CD4-positive, alpha-beta T cell (primary cell): ENCODE measurements around the gene TEX19. TPM values are rescaled to one million over a fixed set of nuclear protein-coding genes. Genes with fewer than 3 reads are reported as not detected.
"Not testable (repeated sequence)": the region's sequence is repeated elsewhere in the genome, so short reads cannot be mapped to it uniquely, and the experiment has no call there.

Experiments used
- ATAC-seq: fragments of 200-7000 bp; cut with Tn5 transposase; one replicate; pipeline ENCODE4 v1.10.0; 2022; ENCODE audit warnings: mild to moderate bottlenecking; ENCODE audit not compliant: poor library complexity
- CTCF ChIA-PET: fragments of 350-600 bp; sonication (Branson Sonifier 250); formaldehyde crosslinking; loops from one replicate; lab custom pipeline; 2021; ENCODE audit warnings: antibody characterized with exemption, inconsistent platforms; lab: Charles Lee
- POLR2A ChIA-PET: fragments of 350-600 bp; sonication (Branson Sonifier 250); formaldehyde crosslinking; loops from one replicate; lab custom pipeline; 2021; ENCODE audit warnings: antibody characterized with exemption, inconsistent platforms; lab: Charles Lee
- DNase-seq, 14 experiments: peaks; one replicate each; pipeline ENCODE4 v3.0.0-alpha.2; 2013 to 2020; ENCODE audit warnings: mixed read lengths in 2 of 14
- H3K27ac ChIP-seq, 2 donors: one replicate each; pipeline versions ENCODE4 v1.5.1 to v1.7.0; 2013; ENCODE audit warnings: low read length in 2 of 2, low read depth in 1 of 2, mild to moderate bottlenecking in 1 of 2
- H3K27me3 ChIP-seq, 2 experiments: 1 replicate in 1 of 2; 2 replicates in 1 of 2; pipeline versions ENCODE4 v1.6.1 to v1.7.0; 2013; ENCODE audit warnings: low read length in 2 of 2, control low read depth in 1 of 2, mild to moderate bottlenecking in 1 of 2, moderate library complexity in 1 of 2; ENCODE audit not compliant: insufficient read depth in 2 of 2, control insufficient read depth in 1 of 2
- H3K36me3 ChIP-seq: one replicate; pipeline ENCODE4 v1.6.1; 2013; ENCODE audit warnings: low read length, control low read depth; ENCODE audit not compliant: insufficient read depth
- H3K4me1 ChIP-seq: one replicate; pipeline ENCODE4 v1.6.1; 2013; ENCODE audit warnings: low read length, control low read depth; ENCODE audit not compliant: insufficient read depth
- H3K4me3 ChIP-seq: one replicate; pipeline ENCODE4 v1.5.1; 2013; ENCODE audit warnings: mild to moderate bottlenecking, low read length, moderate library complexity
- H3K9me3 ChIP-seq, 2 experiments: 1 replicate in 1 of 2; 2 replicates in 1 of 2; pipeline versions ENCODE4 v1.6.1 to v1.7.0; 2013; ENCODE audit warnings: low read length in 2 of 2, mild to moderate bottlenecking in 2 of 2, control low read depth in 1 of 2, moderate library complexity in 1 of 2; ENCODE audit not compliant: control insufficient read depth in 1 of 2, insufficient read depth in 1 of 2
- H3K27ac Mint-ChIP-seq: one replicate; pipeline ENCODE4 v1.8.0; 2020; ENCODE audit warnings: mixed read lengths
- H3K27me3 Mint-ChIP-seq: one replicate; pipeline ENCODE4 v1.8.0; 2021; ENCODE audit warnings: mixed read lengths
- H3K36me3 Mint-ChIP-seq: one replicate; pipeline ENCODE4 v1.8.0; 2021; ENCODE audit warnings: low read depth, mixed read lengths
- H3K4me1 Mint-ChIP-seq: one replicate; pipeline ENCODE4 v1.8.0; 2021; ENCODE audit warnings: low read depth, mixed read lengths
- H3K4me3 Mint-ChIP-seq: one replicate; pipeline ENCODE4 v1.8.0; 2020; ENCODE audit warnings: mild to moderate bottlenecking, mixed read lengths
- H3K9me3 Mint-ChIP-seq: one replicate; pipeline ENCODE4 v1.8.0; 2020; ENCODE audit warnings: mixed read lengths
- CTCF ChIP-seq: fragments of 200-600 bp; IDR thresholded peaks from one replicate; pipeline ENCODE4 v1.8.0; 2022; ENCODE audit warnings: antibody characterized with exemption, mild to moderate bottlenecking
- intact Hi-C, 2 experiments: fragments of 100-400 bp; cut with DNase I in 1 of 2; cut with micrococcal nuclease in 1 of 2; formaldehyde crosslinking; loops; one replicate each; pipeline versions ENCODE4 v1.15.1 to v1.9.0; 2023 to 2025; cut with DNase I, micrococcal nuclease
- total RNA-seq, 174 experiments: library from RNA in 2 of 174; stranded (reverse) in 2 of 174; gene quantifications; one replicate each; pipeline ENCODE4 v1.2.3 and lab custom pipeline; 2021 to 2026

Gene TEX19
- total RNA-seq, 2 experiments from 2014 or later, result not detected

DNA sequence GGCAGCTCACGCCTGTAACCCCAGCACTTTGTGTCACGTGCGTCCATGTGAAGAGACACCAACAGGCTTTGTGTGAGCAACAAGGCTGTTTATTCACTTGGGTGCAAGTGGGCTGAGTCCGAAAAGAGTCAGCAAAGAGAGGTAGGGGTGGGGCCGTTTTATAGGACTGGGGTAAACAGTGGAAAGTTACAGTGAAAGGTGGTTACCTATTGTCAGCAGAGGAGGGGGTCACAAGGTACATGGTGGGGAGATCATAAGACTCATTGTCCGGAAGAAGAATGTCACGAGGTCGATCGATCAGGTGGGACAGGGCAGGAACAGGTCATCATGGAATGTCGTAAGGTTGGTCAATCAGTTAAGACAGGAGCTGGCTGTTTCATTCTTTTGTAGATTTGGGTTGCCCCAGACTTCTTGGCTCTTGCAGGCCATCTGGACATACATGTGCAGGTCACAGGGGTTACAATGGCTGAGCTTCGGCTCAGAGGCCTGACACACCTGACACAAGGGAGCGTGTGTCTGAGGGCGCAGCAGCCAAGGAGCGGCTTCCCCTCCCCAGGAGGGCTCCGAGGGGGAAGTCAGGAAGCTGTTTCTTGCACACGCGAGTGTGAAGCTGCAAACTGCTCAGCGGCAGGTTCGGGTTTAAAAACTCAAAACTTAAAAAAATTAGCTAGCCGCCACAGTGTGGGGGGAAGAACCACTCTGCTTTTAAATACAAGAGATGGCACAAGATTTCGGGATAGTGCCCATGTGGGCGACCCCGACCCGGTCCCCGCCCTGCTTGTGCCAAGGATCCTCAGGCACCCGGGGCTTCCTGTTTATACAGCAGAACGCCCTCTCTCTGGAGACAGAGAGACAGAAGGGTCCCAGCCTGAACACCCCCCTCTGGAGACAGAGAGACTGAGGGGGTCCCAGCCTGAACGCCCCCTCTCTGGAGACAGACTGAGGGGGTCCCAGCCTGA lies 12.4 kb upstream of the TEX19 start:
- peaks cover 7% of the 10 kb centered on the region for H3K27me3 Mint-ChIP-seq
- H3K9me3 Mint-ChIP-seq, result no peaks in the 10 kb centered on the region
- DNase-seq, result peak in 1 of 14 experiments; percentile 27
- H3K4me3 ChIP-seq, result no peak overlapping the region
- H3K36me3 ChIP-seq, result no peaks in the 10 kb centered on the region
- intact Hi-C loops, result no loop called here
- peaks cover 11% of the 10 kb centered on the region for H3K4me1 ChIP-seq
- peak; percentile 44 for ATAC-seq
- no peaks in the 10 kb centered on the region for H3K9me3 ChIP-seq
- no peak for TF ChIP-seq CTCF
- H3K27ac Mint-ChIP-seq, result no peak overlapping the region
- peaks cover 6% of the 10 kb centered on the region for H3K4me1 Mint-ChIP-seq
- CTCF ChIA-PET, result interaction anchor here (1.2 to 1.3 kb wide), 2 partner anchors 46 to 78 kb away, joined by 3 to 4 read pairs; no protein-coding TSS in a partner anchor
- POLR2A ChIA-PET, result interaction anchor here (0.6 kb wide), 1 partner anchor 21 kb away, joined by 4 read pairs; no protein-coding TSS in a partner anchor
- H3K27ac ChIP-seq, result no peak overlapping the region
- H3K36me3 Mint-ChIP-seq, result no peaks in the 10 kb centered on the region
- no peak overlapping the region for H3K4me3 Mint-ChIP-seq
- H3K27me3 ChIP-seq, result peaks cover 0 to 4% of the 10 kb centered on the region in 2 experiments

DNA sequence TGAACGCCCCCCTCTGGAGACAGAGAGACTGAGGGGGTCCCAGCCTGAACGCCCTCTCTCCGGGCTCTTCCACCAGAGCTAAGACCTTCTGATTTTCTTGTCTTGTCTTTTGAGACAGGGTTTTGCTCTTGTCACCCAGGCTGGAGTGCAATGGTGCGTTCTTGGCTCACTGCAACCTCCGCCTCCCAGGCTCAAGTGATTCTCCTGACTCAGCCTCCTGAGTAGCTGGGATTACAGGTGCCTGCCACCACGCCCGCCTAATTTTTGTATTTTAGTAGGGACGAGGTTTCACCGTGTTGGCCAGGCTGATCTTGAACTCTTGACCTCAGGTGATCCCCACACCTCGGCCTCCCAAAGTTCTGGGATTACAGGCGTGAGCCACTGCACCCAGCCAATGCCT lies 11.1 kb upstream of the TEX19 start:
- ATAC-seq, CTCF ChIA-PET, DNase-seq, H3K4me1 Mint-ChIP-seq, H3K27ac ChIP-seq, H3K4me3 ChIP-seq, intact Hi-C loops, H3K9me3 ChIP-seq, H3K27ac Mint-ChIP-seq, H3K9me3 Mint-ChIP-seq, H3K36me3 ChIP-seq, H3K27me3 ChIP-seq, H3K4me3 Mint-ChIP-seq, POLR2A ChIA-PET, H3K36me3 Mint-ChIP-seq: not testable (repeated sequence)
- peaks cover 19% of the 10 kb centered on the region for H3K4me1 ChIP-seq
- H3K27me3 Mint-ChIP-seq, result peaks cover 11% of the 10 kb centered on the region

- Mint-ChIP-seq H3K4me1 (peaks cover 6% of the 10 kb centered on the region), H3K27me3 (peaks cover 11% of the 10 kb centered on the region), H3K9me3 (no peaks in the 10 kb centered on the region), H3K36me3 (no peaks in the 10 kb centered on the region), H3K4me3 (no peak overlapping the region), H3K27ac (no peak overlapping the region)
- Histone ChIP-seq H3K27me3 (peaks cover 0 to 4% of the 10 kb centered on the region in 2 experiments), H3K27ac (no peak overlapping the region), H3K4me1 (peaks cover 19% of the 10 kb centered on the region), H3K4me3 (no peak overlapping the region), H3K36me3 (no peaks in the 10 kb centered on the region), H3K9me3 (no peaks in the 10 kb centered on the region)
- POLR2A ChIA-PET, result no interaction called here
- CTCF ChIA-PET, result no interaction called here
- no peak for TF ChIP-seq CTCF
- no peak for ATAC-seq
- DNase-seq, result no peak
- intact Hi-C loops, result no loop called here
These were observed 10.6 kb upstream of the TEX19 start for GRCh38 chr17:82348434-82348833.
